K562 (cell line): ENCODE measurements around the gene ADM5. TPM values are rescaled to one million over a fixed set of nuclear protein-coding genes. Genes with fewer than 3 reads are reported as not detected.

Experiments used
- AFF1 ChIP-seq, 2 experiments: fragments of 450-650 bp; IDR thresholded peaks; 2 replicates each; pipeline ENCODE4 v1.6.1; 2018; ENCODE audit warnings: mild to moderate bottlenecking in 2 of 2, low read depth in 1 of 2; ENCODE audit not compliant: partially characterized antibody in 2 of 2
- BRD9 ChIP-seq: fragments of 450-650 bp; IDR thresholded peaks from 2 replicates; pipeline ENCODE4 v1.6.1; 2018; ENCODE audit warnings: low read depth; ENCODE audit not compliant: partially characterized antibody
- HMGXB4 ChIP-seq: sonication (generic); formaldehyde crosslinking; IDR thresholded peaks from 2 replicates; pipeline ENCODE4 v1.8.1; 2023; ENCODE audit warnings: mild to moderate bottlenecking, missing genetic modification reagents
- JUN ChIP-seq, 2 experiments: sonication (generic) in 1 of 2; formaldehyde crosslinking in 1 of 2; IDR thresholded peaks; 2 replicates each; pipeline versions ENCODE4 v1.6.1 to v1.8.0; 2012 to 2022; ENCODE audit warnings: borderline replicate concordance in 2 of 2, mild to moderate bottlenecking in 2 of 2, improper control_type of control experiment in 1 of 2, low read depth in 1 of 2, low read length in 1 of 2, missing genetic modification reagents in 1 of 2
- KDM1A ChIP-seq, 2 experiments: fragments of 450-650 bp; IDR thresholded peaks; 2 replicates each; pipeline ENCODE4 v1.6.1; 2016; ENCODE audit warnings: mild to moderate bottlenecking in 2 of 2
- NR1H2 ChIP-seq: sonication (generic); formaldehyde crosslinking; IDR thresholded peaks from 2 replicates; pipeline ENCODE4 v1.4.0; 2020; ENCODE audit warnings: mild to moderate bottlenecking, missing genetic modification reagents
- PHF21A ChIP-seq: fragments of 450-650 bp; IDR thresholded peaks from 2 replicates; pipeline ENCODE4 v1.6.1; 2017; ENCODE audit warnings: low read depth, borderline replicate concordance
- RBM22 ChIP-seq: fragments of 200-400 bp; formaldehyde crosslinking; IDR thresholded peaks from 2 replicates; pipeline ENCODE4 v1.6.1; 2018; ENCODE audit warnings: low read length, low read depth; ENCODE audit not compliant: poor library complexity, severe bottlenecking
- RBM39 ChIP-seq: fragments of 200-400 bp; formaldehyde crosslinking; optimal IDR thresholded peaks from 2 replicates; pipeline ENCODE3; 2018; ENCODE audit warnings: low read depth, low read length
- SAP30 ChIP-seq: fragments of 200-600 bp; sonication (generic); IDR thresholded peaks from 2 replicates; pipeline ENCODE4 v1.6.1; 2012; ENCODE audit warnings: borderline replicate concordance, low read depth, mild to moderate bottlenecking, moderate library complexity, low read length, control low read depth, inconsistent platforms; ENCODE audit not compliant: insufficient read depth, poor library complexity, severe bottlenecking
- STAT5B ChIP-seq: fragments of 250-450 bp; sonication (Bioruptor Pico); IDR thresholded peaks from 2 replicates; pipeline ENCODE4 v1.8.0; 2021; ENCODE audit warnings: mild to moderate bottlenecking, inconsistent platforms
- TCF15 ChIP-seq: fragments of 250-450 bp; sonication (Bioruptor Pico); IDR thresholded peaks from 2 replicates; pipeline ENCODE4 v1.8.0; 2022; ENCODE audit warnings: moderate library complexity, mild to moderate bottlenecking, inconsistent platforms
- THRAP3 ChIP-seq: fragments of 450-650 bp; IDR thresholded peaks from 2 replicates; pipeline ENCODE4 v1.6.1; 2016; ENCODE audit warnings: mild to moderate bottlenecking, inconsistent platforms, borderline replicate concordance
- XRCC5 ChIP-seq: fragments of 200-400 bp; formaldehyde crosslinking; IDR thresholded peaks from 2 replicates; pipeline ENCODE4 v1.6.1; 2017; ENCODE audit warnings: low read depth, mild to moderate bottlenecking, low read length
- ZNF165 ChIP-seq: fragments of 250-450 bp; sonication (Bioruptor Pico); IDR thresholded peaks from 2 replicates; pipeline ENCODE4 v1.4.0; 2020; ENCODE audit warnings: borderline replicate concordance
- ZNF384 ChIP-seq: IDR thresholded peaks from 2 replicates; pipeline ENCODE4 v1.6.1; 2012; ENCODE audit warnings: low read depth, low read length, improper control_type of control experiment
- ZNF740 ChIP-seq, 3 experiments: fragments of 200-800 bp in 1 of 3; sonication (Bioruptor generic) in 1 of 3; sonication (generic) in 1 of 3; formaldehyde crosslinking in 1 of 3; IDR thresholded peaks; 2 replicates each; pipeline versions ENCODE4 v1.6.1 to v1.8.0; 2016 to 2022; ENCODE audit warnings: mild to moderate bottlenecking in 2 of 3, missing compliant biosample characterization in 2 of 3, missing genetic modification characterization in 2 of 3, missing genetic modification reagents in 1 of 3
- ZNF766 ChIP-seq: fragments of 200-800 bp; sonication (Bioruptor generic); conservative IDR thresholded peaks from 2 replicates; pipeline ENCODE4 v1.6.1; 2016; ENCODE audit warnings: missing genetic modification characterization, missing compliant biosample characterization
- polyA plus RNA-seq, 8 experiments: library from polyadenylated mRNA; depleted of rRNA in 4 of 8; stranded (reverse) in 5 of 8; unstranded in 3 of 8; fragments of >200 nt; fragmentation: Nextera tagmentation in 2 of 8; fragmentation: Illumina TruSeq in 1 of 8; extraction: Ambion mirVana in 2 of 8; extraction: Trizol in 1 of 8; gene quantifications; 2 replicates each; pipeline versions ENCODE4 v1.2.1 to v1.2.3, GENCODE V29; 2011 to 2014; ENCODE audit warnings: inconsistent platforms in 1 of 8, missing spikeins in 1 of 8
- total RNA-seq, 7 experiments: library from RNA; depleted of rRNA in 6 of 7; stranded (reverse); fragments of >200 nt in 6 of 7; fragmentation: Illumina TruSeq in 2 of 7; extraction: Trizol in 2 of 7; gene quantifications; 2 replicates each; pipeline versions ENCODE4 v1.2.1 to v1.2.3, GENCODE V29; 2011 to 2021; ENCODE audit warnings: low replicate concordance in 1 of 7

The ADM5 gene
- total and polyA plus RNA-seq, 9 of the 15 experiments (the other 6 are each of a cell fraction or from before 2014, with no cell fraction given), result 0.13 to 8.4 (median 2.0) TPM; not detected in 1

GRCh38 chr19:49676136-49676783, 13.1 kb upstream of the ADM5 start (continued):
- no peak for TF ChIP-seq ZNF740 (CRISPR knock-in tag; IDR thresholded peaks at IDR 0.05)
- no peak for TF ChIP-seq ZNF740 (tag; IDR thresholded peaks at IDR 0.05)
- TF ChIP-seq ZNF766 (CRISPR knock-in tag), result no peak
- TF ChIP-seq XRCC5, result peak; percentile 33; the same call in 1 of the 2 replicates
- no peak for TF ChIP-seq STAT5B (CRISPR knock-in tag)
- no peak for TF ChIP-seq RBM22
- TF ChIP-seq BRD9, result peak; percentile 88
- TF ChIP-seq NR1H2 (CRISPR knock-in tag), result no peak
- TF ChIP-seq ZNF165 (CRISPR knock-in tag), result no peak
- TF ChIP-seq HMGXB4 (CRISPR knock-in tag), result peak; percentile 75; the same call in 1 of the 2 replicates
- 0 out of 2 replicates have a peak, but pooled peaks have one; percentile 19 for TF ChIP-seq JUN (IDR thresholded peaks at IDR 0.05; ENCODE audit: borderline replicate concordance, low read depth, low read length)
- TF ChIP-seq JUN (CRISPR knock-in tag; IDR thresholded peaks at IDR 0.05; ENCODE audit: borderline replicate concordance), result 0 out of 2 replicates have a peak, but pooled peaks have one; percentile 37
- peak; percentile 43; the same call in 1 of the 2 replicates for TF ChIP-seq ZNF384
- peak; percentile 93 to 97 for TF ChIP-seq KDM1A (IDR thresholded peaks at IDR 0.05)
- peak; percentile 77; the same call in 1 of the 2 replicates for TF ChIP-seq PHF21A
- TF ChIP-seq RBM39, result no peak
- no peak for TF ChIP-seq TCF15
- TF ChIP-seq THRAP3, result no peak
- peak in 1 of 2 experiments; percentile 56 for TF ChIP-seq AFF1 (IDR thresholded peaks at IDR 0.05; ENCODE audit: low read depth in 1 of 2, partially characterized antibody in 2 of 2)
- TF ChIP-seq SAP30, result no peak
